Endodermal cell (in vitro differentiated cells): Measurements from ENCODE around the gene MLLT3. TPM values are rescaled to one million over a fixed set of nuclear protein-coding genes. Genes with fewer than 3 reads are reported as not detected.
"Not testable (repeated sequence)": the region's sequence is repeated elsewhere in the genome, so short reads cannot be mapped to it uniquely, and the experiment has no call there.

Experiments
- DNase-seq: peaks from one replicate; pipeline ENCODE4 v3.0.0-alpha.2; 2017
- H3K27ac ChIP-seq: 2 replicates; pipeline ENCODE4 v1.5.1; 2013; ENCODE audit warnings: mild to moderate bottlenecking, low read depth, low read length, moderate library complexity
- H3K27me3 ChIP-seq: 2 replicates; pipeline ENCODE4 v1.6.1; 2013; ENCODE audit warnings: mild to moderate bottlenecking, low read length, moderate library complexity; ENCODE audit not compliant: insufficient read depth, control insufficient read depth, poor library complexity, severe bottlenecking
- H3K36me3 ChIP-seq: 2 replicates; pipeline ENCODE4 v1.7.0; 2013; ENCODE audit warnings: mild to moderate bottlenecking, low read length, moderate library complexity; ENCODE audit not compliant: control insufficient read depth, insufficient read depth
- H3K4me1 ChIP-seq: one replicate; pipeline ENCODE4 v1.7.0; 2013; ENCODE audit warnings: low read length; ENCODE audit not compliant: control insufficient read depth, insufficient read depth
- H3K4me3 ChIP-seq: 2 replicates; pipeline ENCODE4 v1.5.1; 2013; ENCODE audit warnings: mild to moderate bottlenecking, low read length, moderate library complexity
- H3K9ac ChIP-seq: 2 replicates; pipeline ENCODE4 v1.6.1; 2013; ENCODE audit warnings: mild to moderate bottlenecking, low read length, moderate library complexity; ENCODE audit not compliant: poor library complexity, severe bottlenecking; ENCODE audit errors: extremely low read depth
- H3K9me3 ChIP-seq: 2 replicates; pipeline ENCODE4 v1.6.1; 2013; ENCODE audit warnings: mild to moderate bottlenecking, low read length, moderate library complexity; ENCODE audit not compliant: control insufficient read depth
- H3K27ac Mint-ChIP-seq: 2 replicates; pipeline ENCODE4 v1.8.0; 2020; ENCODE audit warnings: mixed read lengths
- H3K27me3 Mint-ChIP-seq: 2 replicates; pipeline ENCODE4 v1.8.0; 2021; ENCODE audit warnings: mild to moderate bottlenecking, mixed read lengths; ENCODE audit not compliant: insufficient read depth
- H3K36me3 Mint-ChIP-seq: 2 replicates; pipeline ENCODE4 v1.8.0; 2020; ENCODE audit warnings: low read depth, mixed read lengths
- H3K4me1 Mint-ChIP-seq: 2 replicates; pipeline ENCODE4 v1.8.0; 2020; ENCODE audit warnings: mixed read lengths
- H3K4me3 Mint-ChIP-seq: 2 replicates; pipeline ENCODE4 v1.8.0; 2020; ENCODE audit warnings: mild to moderate bottlenecking, moderate library complexity, mixed read lengths
- H3K9me3 Mint-ChIP-seq: 2 replicates; pipeline ENCODE4 v1.8.0; 2020; ENCODE audit warnings: mild to moderate bottlenecking, mixed read lengths
- WGBS, 2 experiments: methylation state at CpG; one replicate each; pipeline versions ENCODE4 v1.1.5 to v1.1.7; 2013; ENCODE audit warnings: missing lambda C conversion rate in 2 of 2, mixed read lengths in 1 of 2; ENCODE audit not compliant: insufficient coverage in 1 of 2, insufficient read length in 1 of 2; 5-methylcytosine and 5-hydroxymethylcytosine counted together
- total RNA-seq, 2 donors: library from RNA; stranded (reverse); fragmentation: NEBNext Ultra II Directional in 1 of 2; extraction: Animal tissue kit (Norgen Biotek cat#: 25700) in 1 of 2; gene quantifications; 2 replicates in 1 of 2; 3 replicates in 1 of 2; pipeline ENCODE4 v1.2.1, GENCODE V29; 2021
- TF ChIP-seq, protein P1 (sequence below): fragments of 200-600 bp; sonication (generic); conservative IDR thresholded peaks from 2 replicates; pipeline ENCODE4 v1.5.0; 2021; ENCODE audit warnings: antibody characterized with exemption, mild to moderate bottlenecking

The MLLT3 gene
- total RNA-seq, 2 donors from 2014 or later = 5.5 to 12.2 TPM

GRCh38 chr9:20583088-20583487 lies 39.2 kb downstream of the MLLT3 start:
- Mint-ChIP-seq H3K27me3 (peaks cover 54% of the 10 kb centered on the region), H3K4me1 (peaks cover 20% of the 10 kb centered on the region)
- H3K27me3 ChIP-seq, H3K9me3 Mint-ChIP-seq, H3K9ac ChIP-seq, H3K4me1 ChIP-seq, H3K27ac ChIP-seq, H3K27ac Mint-ChIP-seq, H3K4me3 ChIP-seq, H3K36me3 ChIP-seq, H3K4me3 Mint-ChIP-seq, H3K9me3 ChIP-seq, DNase-seq, H3K36me3 Mint-ChIP-seq: not testable (repeated sequence)
- TF ChIP-seq, protein P1, sequence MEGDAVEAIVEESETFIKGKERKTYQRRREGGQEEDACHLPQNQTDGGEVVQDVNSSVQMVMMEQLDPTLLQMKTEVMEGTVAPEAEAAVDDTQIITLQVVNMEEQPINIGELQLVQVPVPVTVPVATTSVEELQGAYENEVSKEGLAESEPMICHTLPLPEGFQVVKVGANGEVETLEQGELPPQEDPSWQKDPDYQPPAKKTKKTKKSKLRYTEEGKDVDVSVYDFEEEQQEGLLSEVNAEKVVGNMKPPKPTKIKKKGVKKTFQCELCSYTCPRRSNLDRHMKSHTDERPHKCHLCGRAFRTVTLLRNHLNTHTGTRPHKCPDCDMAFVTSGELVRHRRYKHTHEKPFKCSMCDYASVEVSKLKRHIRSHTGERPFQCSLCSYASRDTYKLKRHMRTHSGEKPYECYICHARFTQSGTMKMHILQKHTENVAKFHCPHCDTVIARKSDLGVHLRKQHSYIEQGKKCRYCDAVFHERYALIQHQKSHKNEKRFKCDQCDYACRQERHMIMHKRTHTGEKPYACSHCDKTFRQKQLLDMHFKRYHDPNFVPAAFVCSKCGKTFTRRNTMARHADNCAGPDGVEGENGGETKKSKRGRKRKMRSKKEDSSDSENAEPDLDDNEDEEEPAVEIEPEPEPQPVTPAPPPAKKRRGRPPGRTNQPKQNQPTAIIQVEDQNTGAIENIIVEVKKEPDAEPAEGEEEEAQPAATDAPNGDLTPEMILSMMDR = peak; percentile 19
- 92 to 100% methylated on average over 3 to 4 of the region's 4 CpGs for WGBS, 2 experiments

DNA sequence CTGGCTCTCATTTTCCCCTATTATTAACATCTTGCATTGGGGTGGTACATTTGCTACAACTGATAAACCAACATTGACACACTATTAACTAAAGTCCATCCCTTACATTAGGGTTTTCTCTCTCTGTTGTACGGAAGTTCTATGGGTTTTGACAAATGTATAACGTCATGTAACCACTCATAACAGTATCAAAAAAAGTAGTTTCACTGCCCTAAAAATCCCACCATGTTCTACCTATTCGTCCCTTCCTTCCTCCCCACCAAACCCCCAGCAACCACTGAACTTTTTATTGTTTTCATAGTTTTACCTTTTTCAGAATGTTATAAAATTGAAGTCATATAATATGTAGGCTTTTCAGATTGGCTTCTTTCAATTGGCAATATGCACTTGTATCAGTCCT lies 40.1 kb downstream of the MLLT3 start:
- 98 to 100% methylated on average over 2 to 3 of the region's 3 CpGs for WGBS, 2 experiments
- no peak overlapping the region for H3K9ac ChIP-seq
- no peaks in the 10 kb centered on the region for H3K4me1 ChIP-seq
- TF ChIP-seq, protein P1 = no peak
- no peak overlapping the region for H3K27ac ChIP-seq
- Mint-ChIP-seq H3K9me3 (no peaks in the 10 kb centered on the region), H3K4me3 (no peak overlapping the region), H3K36me3 (no peaks in the 10 kb centered on the region), H3K4me1 (peaks cover 20% of the 10 kb centered on the region), H3K27ac (no peak overlapping the region), H3K27me3 (peaks cover 58% of the 10 kb centered on the region)
- H3K9me3 ChIP-seq = no peaks in the 10 kb centered on the region
- H3K36me3 ChIP-seq = no peaks in the 10 kb centered on the region
- no peak for DNase-seq
- no peaks in the 10 kb centered on the region for H3K27me3 ChIP-seq
- no peak overlapping the region for H3K4me3 ChIP-seq

GRCh38 chr9:20580673-20581072 lies 41.6 kb downstream of the MLLT3 start:
- Histone ChIP-seq H3K9ac (no peak overlapping the region), H3K36me3 (no peaks in the 10 kb centered on the region), H3K4me1 (no peaks in the 10 kb centered on the region), H3K9me3 (peaks cover 6% of the 10 kb centered on the region), H3K4me3 (no peak overlapping the region), H3K27ac (no peak overlapping the region), H3K27me3 (no peaks in the 10 kb centered on the region)
- no peak overlapping the region for H3K4me3 Mint-ChIP-seq
- no peak overlapping the region for H3K27ac Mint-ChIP-seq
- DNase-seq = no peak
- H3K27me3 Mint-ChIP-seq = peaks cover 48% of the 10 kb centered on the region
- H3K9me3 Mint-ChIP-seq = peaks cover 2% of the 10 kb centered on the region
- WGBS, 2 experiments = 87% methylated on average over 2 of the region's 2 CpGs; no CpG with 5 or more reads in 1 of the 2 experiments
- TF ChIP-seq, protein P1 = no peak
- no peaks in the 10 kb centered on the region for H3K36me3 Mint-ChIP-seq
- H3K4me1 Mint-ChIP-seq = peaks cover 20% of the 10 kb centered on the region
